Coronary artery (tissue), 2 donors: ENCODE results near the gene MYL5.
"Not testable (repeated sequence)": the region's sequence is repeated elsewhere in the genome, so short reads cannot be mapped to it uniquely, and the experiment has no call there.

Experiments
- DNase-seq: peaks from one replicate; pipeline ENCODE4 v3.0.0-alpha.2; 2017; ENCODE audit warnings: low spot score
- H3K27ac ChIP-seq, 2 donors: fragments of 200-600 bp; sonication (generic); one replicate each; pipeline ENCODE4 v1.5.1; 2016 to 2019
- H3K4me3 ChIP-seq: fragments of 200-600 bp; sonication (generic); 2 replicates; pipeline ENCODE4 v1.5.1; 2016; ENCODE audit warnings: mild to moderate bottlenecking, moderate library complexity
- TF ChIP-seq, protein P1 (sequence below): fragments of 200-600 bp; sonication (generic); IDR thresholded peaks from one replicate; pipeline ENCODE4 v1.5.1; 2019; ENCODE audit warnings: antibody characterized with exemption

MYL5 gene

DNA sequence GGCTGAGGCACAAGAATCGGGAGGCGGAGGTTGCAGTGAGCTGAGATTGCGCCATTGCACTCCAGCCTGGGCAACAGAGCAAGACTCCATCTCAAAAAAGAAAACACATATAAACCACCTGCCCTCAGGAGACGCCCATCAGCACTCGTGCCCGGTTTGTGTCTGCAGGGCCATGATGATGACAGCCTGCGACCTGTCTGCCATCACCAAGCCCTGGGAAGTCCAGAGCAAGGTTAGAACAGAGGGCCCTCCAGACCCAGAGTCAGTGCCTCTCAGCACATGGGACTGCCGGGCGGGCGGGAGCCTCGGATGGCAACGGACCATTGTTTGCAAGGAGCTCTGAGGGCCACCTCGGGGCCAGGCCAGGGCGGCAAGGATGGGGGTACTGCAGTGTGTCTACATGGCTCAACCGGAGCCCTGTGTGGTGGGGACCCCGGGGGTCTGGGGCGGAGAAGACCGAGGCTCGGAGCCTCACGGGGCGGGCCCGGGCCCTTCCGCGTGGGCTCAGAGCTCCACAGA is 9.6 kb upstream of the MYL5 start:
- TF ChIP-seq, protein P1, sequence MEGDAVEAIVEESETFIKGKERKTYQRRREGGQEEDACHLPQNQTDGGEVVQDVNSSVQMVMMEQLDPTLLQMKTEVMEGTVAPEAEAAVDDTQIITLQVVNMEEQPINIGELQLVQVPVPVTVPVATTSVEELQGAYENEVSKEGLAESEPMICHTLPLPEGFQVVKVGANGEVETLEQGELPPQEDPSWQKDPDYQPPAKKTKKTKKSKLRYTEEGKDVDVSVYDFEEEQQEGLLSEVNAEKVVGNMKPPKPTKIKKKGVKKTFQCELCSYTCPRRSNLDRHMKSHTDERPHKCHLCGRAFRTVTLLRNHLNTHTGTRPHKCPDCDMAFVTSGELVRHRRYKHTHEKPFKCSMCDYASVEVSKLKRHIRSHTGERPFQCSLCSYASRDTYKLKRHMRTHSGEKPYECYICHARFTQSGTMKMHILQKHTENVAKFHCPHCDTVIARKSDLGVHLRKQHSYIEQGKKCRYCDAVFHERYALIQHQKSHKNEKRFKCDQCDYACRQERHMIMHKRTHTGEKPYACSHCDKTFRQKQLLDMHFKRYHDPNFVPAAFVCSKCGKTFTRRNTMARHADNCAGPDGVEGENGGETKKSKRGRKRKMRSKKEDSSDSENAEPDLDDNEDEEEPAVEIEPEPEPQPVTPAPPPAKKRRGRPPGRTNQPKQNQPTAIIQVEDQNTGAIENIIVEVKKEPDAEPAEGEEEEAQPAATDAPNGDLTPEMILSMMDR = no peak
- H3K4me3 ChIP-seq = no peak overlapping the region
- no peak for DNase-seq
- H3K27ac ChIP-seq = no peak overlapping the region

DNA sequence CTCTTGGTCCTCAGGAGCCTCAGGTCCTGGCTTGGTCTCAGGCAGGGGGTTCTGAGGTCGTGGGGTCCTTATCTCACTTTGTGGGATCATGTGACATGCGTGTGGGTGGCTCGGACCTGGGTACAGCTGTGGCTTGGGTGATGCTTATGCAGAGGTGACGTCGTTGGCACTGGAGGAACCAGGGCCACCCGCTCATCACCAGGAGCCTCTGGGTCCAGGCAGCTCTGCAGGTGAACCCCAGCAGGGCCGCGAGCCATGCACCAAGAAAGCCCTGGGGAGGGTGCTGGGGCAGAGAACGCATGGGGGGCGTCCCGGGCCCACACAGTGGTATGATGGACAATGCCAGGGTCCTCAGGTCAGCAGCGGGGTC is 9.0 kb upstream of the MYL5 start:
- no peak for DNase-seq
- TF ChIP-seq, protein P1 = no peak
- Histone ChIP-seq H3K27ac (no peak overlapping the region), H3K4me3 (no peak overlapping the region)

DNA sequence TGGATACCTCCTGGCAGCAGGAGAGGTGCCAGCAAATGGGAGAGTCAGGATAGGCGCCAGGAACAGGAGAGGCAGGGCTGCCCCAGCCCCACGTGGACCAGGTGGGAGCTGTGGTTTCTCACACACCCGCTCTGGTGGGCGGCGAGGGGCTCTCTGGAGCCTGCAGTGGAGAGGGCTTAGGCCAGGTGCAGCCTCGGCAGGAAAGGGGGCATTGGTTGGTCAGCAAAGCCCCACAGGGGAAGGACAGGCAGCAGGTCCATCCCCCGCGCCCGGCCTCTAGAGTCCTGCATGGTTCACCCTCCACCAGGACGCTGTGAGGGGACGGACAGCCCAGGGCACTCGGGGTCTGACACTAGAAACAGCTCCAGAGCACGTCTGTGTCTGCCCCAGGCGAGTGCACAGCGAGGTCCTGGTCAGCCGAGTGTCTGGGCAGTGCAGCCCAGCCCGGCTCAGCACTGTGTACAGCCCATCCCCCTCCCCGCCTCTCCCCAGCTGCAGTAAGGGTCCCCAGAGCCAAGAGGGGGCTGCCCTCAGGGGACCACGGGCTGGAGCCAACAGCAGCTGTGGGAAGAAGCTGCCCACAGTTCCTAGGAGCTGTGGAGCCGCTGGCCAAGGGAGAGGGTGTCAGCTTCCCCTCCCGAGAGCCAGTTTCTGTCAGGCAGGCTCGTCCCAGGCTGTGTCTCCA is 8.4 kb upstream of the MYL5 start:
- Histone ChIP-seq H3K27ac (no peak overlapping the region), H3K4me3 (no peak overlapping the region)
- no peak for DNase-seq
- TF ChIP-seq, protein P1 = no peak

DNA sequence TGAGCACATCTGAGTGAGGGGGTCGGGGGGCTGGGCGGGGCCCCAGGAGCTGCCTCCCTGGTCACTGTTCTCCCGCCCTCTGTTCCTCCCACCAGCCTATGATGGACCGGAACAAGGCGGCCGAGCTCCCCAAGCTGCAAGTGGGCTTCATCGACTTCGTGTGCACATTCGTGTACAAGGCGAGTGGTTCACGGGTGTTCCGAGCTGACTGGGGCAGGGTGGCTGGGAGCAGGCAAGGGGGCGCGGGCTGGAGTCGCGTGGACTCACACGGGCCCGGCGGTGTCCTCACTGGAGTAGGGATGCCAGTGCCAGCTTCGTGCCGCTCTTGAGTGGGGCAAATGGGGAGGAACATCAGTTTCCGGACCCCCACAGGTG is 7.9 kb upstream of the MYL5 start:
- no peak for DNase-seq
- no peak overlapping the region for H3K4me3 ChIP-seq
- TF ChIP-seq, protein P1 = no peak
- H3K27ac ChIP-seq = no peak overlapping the region

DNA sequence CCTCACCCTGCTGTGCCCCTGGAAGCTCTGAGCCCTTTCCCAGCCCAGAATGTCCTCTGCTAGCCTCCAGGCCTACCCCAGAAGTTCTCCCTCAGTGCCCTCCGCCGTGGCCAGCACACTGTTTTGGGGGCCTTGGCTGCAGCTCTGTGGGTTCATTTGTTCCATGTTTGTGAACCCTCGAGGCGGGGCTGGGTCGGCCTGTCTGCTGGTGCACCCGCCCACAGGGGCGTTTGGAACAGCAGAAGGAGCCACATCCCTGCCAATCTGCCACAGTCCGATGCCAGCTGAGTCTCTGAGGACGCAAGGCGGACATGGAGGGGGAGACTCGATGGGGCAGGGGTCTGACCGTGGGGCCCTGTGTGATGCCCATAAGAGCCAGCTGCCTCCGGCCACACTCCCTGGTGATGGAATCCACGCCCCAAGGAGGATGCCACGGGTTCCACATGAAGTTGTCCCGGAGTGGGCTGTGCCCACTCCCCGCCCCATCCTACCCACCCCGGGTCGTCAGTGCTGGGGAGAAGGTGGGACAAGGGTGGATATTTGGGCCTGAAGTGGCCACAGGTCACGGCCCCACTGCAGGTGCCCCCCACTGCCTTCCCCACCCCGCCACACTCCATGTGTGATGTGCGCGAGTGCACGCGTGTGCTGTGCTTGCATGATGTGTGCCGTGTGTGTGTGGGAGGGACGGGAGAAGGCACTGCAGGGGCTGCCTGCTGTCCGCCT is 7.4 kb upstream of the MYL5 start:
- H3K4me3 ChIP-seq = no peak overlapping the region
- no peak for DNase-seq
- no peak overlapping the region for H3K27ac ChIP-seq
- TF ChIP-seq, protein P1 = no peak

DNA sequence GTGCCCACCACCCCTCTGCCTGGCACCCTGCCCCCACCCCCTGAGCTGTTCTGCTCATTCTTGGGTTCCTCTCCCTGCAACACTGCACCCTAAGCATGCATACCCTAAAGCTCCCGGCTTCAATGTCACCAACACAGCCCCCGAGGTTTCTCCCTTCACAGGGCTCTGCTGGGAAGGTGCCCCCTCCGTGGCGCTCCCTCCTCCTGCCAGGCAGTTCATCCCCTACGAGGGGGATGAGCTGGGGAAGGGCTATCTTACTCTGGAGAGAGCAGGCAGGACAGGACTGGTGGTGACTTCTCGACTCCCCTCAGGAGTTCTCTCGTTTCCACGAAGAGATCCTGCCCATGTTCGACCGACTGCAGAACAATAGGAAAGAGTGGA is 6.8 kb upstream of the MYL5 start:
- DNase-seq = no peak
- Histone ChIP-seq H3K4me3 (no peak overlapping the region), H3K27ac (no peak overlapping the region)
- TF ChIP-seq, protein P1 = no peak

DNA sequence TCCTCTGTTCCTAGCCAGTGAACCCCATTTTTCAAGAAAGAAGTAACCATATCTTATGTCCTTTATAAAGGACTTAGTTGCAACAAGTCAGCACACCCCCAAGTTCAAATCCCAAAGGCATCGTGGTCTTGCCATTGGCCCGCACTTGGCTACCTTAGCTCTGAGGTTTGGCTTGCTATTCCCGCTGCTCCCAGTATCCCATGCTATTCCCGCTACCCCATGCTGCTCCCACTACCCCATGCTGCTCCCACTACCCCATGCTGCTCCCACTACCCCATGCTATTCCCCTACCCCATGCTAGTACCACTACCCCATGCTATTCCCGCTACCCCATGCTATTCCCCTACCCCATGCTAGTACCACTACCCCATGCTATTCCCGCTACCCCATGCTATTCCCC is 6.1 kb upstream of the MYL5 start:
- H3K4me3 ChIP-seq, H3K27ac ChIP-seq, DNase-seq: not testable (repeated sequence)

DNA sequence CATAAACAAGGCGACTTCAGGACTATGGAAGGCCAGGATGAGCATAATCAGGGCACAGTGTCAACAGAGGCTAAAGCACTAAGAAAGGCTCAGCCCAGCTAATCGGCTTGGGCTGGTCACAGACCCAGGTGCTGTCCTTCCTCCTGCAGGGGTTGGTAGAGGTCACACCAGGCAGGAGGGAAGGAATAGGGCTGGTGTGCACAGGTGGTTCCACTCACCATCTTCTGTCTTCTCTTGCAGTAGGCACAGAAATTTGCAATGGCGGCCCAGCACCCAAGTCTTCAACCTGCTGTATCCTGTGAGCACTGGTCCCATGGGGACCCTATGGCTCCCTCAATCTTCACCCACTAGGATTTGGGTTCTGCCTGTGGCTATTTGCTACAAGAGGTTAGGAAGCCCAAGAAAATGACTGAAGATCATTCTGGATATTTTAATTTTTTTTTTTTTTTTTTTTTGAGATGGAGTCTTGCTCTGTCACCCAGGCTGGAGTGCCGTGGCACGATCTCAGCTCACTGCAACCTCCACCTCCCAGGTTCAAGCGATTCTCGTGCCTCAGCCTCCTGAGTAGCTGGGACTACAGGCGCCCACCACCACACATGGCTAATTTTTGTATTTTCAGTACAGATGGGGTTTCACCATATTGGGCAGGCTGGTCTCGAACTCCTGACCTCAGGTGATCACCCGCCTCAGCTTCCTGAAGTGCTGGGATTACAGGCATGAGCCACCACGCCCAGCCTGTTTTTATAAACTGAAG is 4.4 kb upstream of the MYL5 start:
- not testable (repeated sequence) for DNase-seq, H3K4me3 ChIP-seq, H3K27ac ChIP-seq
